Measurements from ENCODE around the gene RELN. TPM values are rescaled to one million over a fixed set of nuclear protein-coding genes. Genes with fewer than 3 reads are reported as not detected.
A peak's percentile ranks its signal among the peaks of the same experiment; 100 is the strongest.

RELN gene
- total RNA-seq, 1 donor from 2014 or later, result 3.8 TPM

GRCh38 chr7:103811290-103811689 lies 178.2 kb downstream of the RELN start:
- TF ChIP-seq CTCF (conservative IDR thresholded peaks at IDR 0.05; ENCODE audit: low read depth, low read length), result no peak
- H3K4me3 ChIP-seq (ENCODE audit: low read depth, low read length), result no peak overlapping the region
- DNase-seq (ENCODE audit: low read depth), result no peak

GRCh38 chr7:103810112-103810744 lies 179.2 kb downstream of the RELN start:
- TF ChIP-seq CTCF (conservative IDR thresholded peaks at IDR 0.05; ENCODE audit: low read depth, low read length), result no peak
- H3K4me3 ChIP-seq (ENCODE audit: low read depth, low read length), result no peak overlapping the region
- peak; percentile 53 for DNase-seq (ENCODE audit: low read depth)

DNA sequence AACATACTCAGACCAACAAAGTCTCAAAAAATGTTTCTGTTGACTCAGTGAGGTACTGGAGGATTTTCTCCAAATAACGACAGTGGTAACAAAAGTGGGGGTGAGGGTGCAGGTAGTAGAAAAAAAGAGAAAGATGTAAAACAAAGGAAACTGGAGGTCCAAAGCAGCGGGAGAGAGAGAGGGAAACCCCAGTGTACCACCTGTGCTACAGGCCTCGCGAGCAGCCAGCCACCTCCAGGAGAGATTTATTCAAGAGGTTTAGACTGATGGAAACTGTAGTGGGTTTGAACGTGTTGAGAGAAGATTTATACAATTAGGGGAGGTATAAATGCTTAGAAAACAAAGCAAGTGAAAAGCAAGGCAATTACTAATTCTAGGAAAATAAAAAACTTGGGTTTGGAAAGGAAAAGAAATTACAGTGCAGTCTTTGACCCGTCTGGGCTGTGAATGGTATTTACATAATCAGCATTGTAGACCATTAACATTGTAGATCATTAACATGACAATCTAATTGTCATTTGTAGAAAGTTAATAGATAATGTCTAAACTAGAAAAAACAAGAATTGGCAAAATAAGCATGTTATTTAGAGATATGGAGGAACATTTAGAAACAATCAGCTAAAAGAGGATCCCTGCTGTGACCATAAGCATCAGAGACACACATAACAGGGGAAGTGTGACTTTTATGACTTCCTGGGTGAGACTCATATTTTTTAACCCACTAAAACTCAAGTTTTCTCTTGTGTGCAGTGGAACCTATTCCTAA lies 180.0 kb downstream of the RELN start:
- peak; percentile 20 for DNase-seq (ENCODE audit: low read depth)
- TF ChIP-seq CTCF (conservative IDR thresholded peaks at IDR 0.05; ENCODE audit: low read depth, low read length), result no peak

GRCh38 chr7:103805346-103805745 lies 184.1 kb downstream of the RELN start:
- DNase-seq (ENCODE audit: low read depth), result no peak
- H3K4me3 ChIP-seq (ENCODE audit: low read depth, low read length), result no peak overlapping the region
- no peak for TF ChIP-seq CTCF (conservative IDR thresholded peaks at IDR 0.05; ENCODE audit: low read depth, low read length)

More for the DNA sequence above, 180.0 kb downstream of the RELN start:
- no peak overlapping the region for H3K4me3 ChIP-seq (ENCODE audit: low read depth, low read length)

- no peak for TF ChIP-seq CTCF (conservative IDR thresholded peaks at IDR 0.05; ENCODE audit: low read depth, low read length)
- no peak overlapping the region for H3K4me3 ChIP-seq (ENCODE audit: low read depth, low read length)
- no peak for DNase-seq (ENCODE audit: low read depth)
Observed at GRCh38 chr7:103803631-103804030, 185.8 kb downstream of the RELN start.

DNA sequence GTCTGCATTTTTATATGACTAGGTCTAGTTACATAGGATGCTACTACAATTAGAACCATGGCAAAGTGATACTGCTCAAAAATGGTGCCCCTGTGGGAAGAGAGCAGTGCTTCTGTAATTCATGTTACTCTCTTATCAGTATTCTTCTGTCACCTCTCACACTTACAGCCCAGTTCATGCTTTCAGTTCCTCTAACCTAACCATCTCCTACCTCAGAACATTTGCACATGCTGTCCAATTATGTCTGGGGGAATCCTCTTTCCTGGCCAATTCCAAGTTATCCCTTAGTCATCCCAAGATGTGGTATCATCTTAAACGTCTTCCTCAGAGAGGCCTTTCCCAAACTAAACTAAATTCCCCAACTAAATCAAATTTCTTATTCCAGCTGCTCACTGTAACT lies 190.2 kb downstream of the RELN start:
- no peak for DNase-seq (ENCODE audit: low read depth)
- H3K4me3 ChIP-seq (ENCODE audit: low read depth, low read length), result no peak overlapping the region
- no peak for TF ChIP-seq CTCF (conservative IDR thresholded peaks at IDR 0.05; ENCODE audit: low read depth, low read length)
